Activated T-cell treated with anti-CD3 and anti-CD28 coated beads, Interleukin-2, amount 50 U/mL, for 72 hours (primary cell): ENCODE results near the gene STRN3. TPM values are rescaled to one million over a fixed set of nuclear protein-coding genes. Genes with fewer than 3 reads are reported as not detected.
"Not testable (repeated sequence)": the region's sequence is repeated elsewhere in the genome, so short reads cannot be mapped to it uniquely, and the experiment has no call there.

Experiments
- ATAC-seq, 2 donors: fragments of 150-1000 bp; cut with Tn5 transposase; replicated peaks in 1 of 2; 2 replicates each; pipeline ENCODE4 v1.10.0; 2021; ENCODE audit warnings: moderate library complexity in 2 of 2, mild to moderate bottlenecking in 1 of 2
- DNase-seq, 2 donors: peaks; one replicate each; pipeline ENCODE4 v3.0.0; 2021 to 2022; ENCODE audit warnings: mixed read lengths in 1 of 2
- H3K27ac Mint-ChIP-seq: one replicate; pipeline ENCODE4 v1.8.0; 2022; ENCODE audit warnings: mild to moderate bottlenecking, moderate library complexity, mixed read lengths
- H3K27me3 Mint-ChIP-seq: one replicate; pipeline ENCODE4 v1.8.0; 2022; ENCODE audit warnings: low read depth, mixed read lengths
- H3K36me3 Mint-ChIP-seq, 2 donors: one replicate each; pipeline ENCODE4 v1.8.0; 2022; ENCODE audit warnings: mixed read lengths in 2 of 2, mild to moderate bottlenecking in 1 of 2; ENCODE audit not compliant: insufficient read depth in 2 of 2
- H3K4me1 Mint-ChIP-seq: one replicate; pipeline ENCODE4 v1.8.0; 2022; ENCODE audit warnings: low read depth, mixed read lengths
- H3K4me3 Mint-ChIP-seq, 2 donors: one replicate each; pipeline ENCODE4 v1.8.0; 2022; ENCODE audit warnings: mild to moderate bottlenecking in 2 of 2, mixed read lengths in 2 of 2, moderate library complexity in 2 of 2
- H3K9me3 Mint-ChIP-seq, 2 donors: one replicate each; pipeline ENCODE4 v1.8.0; 2022; ENCODE audit warnings: mixed read lengths in 2 of 2
- total RNA-seq, 2 donors: library from RNA; stranded (reverse); gene quantifications; one replicate each; pipeline ENCODE4 v1.2.3, GENCODE V29; 2022

The STRN3 gene
- total RNA-seq, 2 donors from 2014 or later, result 19.7 to 24.5 TPM

- not testable (repeated sequence) for H3K27me3 Mint-ChIP-seq, DNase-seq, H3K4me3 Mint-ChIP-seq, H3K27ac Mint-ChIP-seq, ATAC-seq
- Mint-ChIP-seq H3K9me3 (peaks cover 3 to 10% of the 10 kb centered on the region in 2 donors), H3K4me1 (peaks cover 30% of the 10 kb centered on the region), H3K36me3 (peaks cover 23 to 36% of the 10 kb centered on the region in 2 donors)
These were observed 58.6 kb downstream of the STRN3 start for GRCh38 chr14:30967364-30968098.

- peaks cover 3 to 10% of the 10 kb centered on the region in 2 donors for H3K9me3 Mint-ChIP-seq
These were observed 59.5 kb downstream of the STRN3 start for GRCh38 chr14:30966415-30967363.

GRCh38 chr14:30965861-30966260, 60.3 kb downstream of the STRN3 start:
- Mint-ChIP-seq H3K36me3 (peaks cover 23 to 36% of the 10 kb centered on the region in 2 donors), H3K9me3 (peaks cover 3 to 10% of the 10 kb centered on the region in 2 donors), H3K4me1 (peaks cover 34% of the 10 kb centered on the region)
- not testable (repeated sequence) for H3K4me3 Mint-ChIP-seq, DNase-seq, H3K27ac Mint-ChIP-seq, ATAC-seq, H3K27me3 Mint-ChIP-seq

More at GRCh38 chr14:30966415-30967363, 59.5 kb downstream of the STRN3 start:
- ATAC-seq, result no peak
- no peak overlapping the region for H3K4me3 Mint-ChIP-seq
- peaks cover 30% of the 10 kb centered on the region for H3K4me1 Mint-ChIP-seq
- peaks cover 23 to 36% of the 10 kb centered on the region in 2 donors for H3K36me3 Mint-ChIP-seq
- no peak for DNase-seq
- H3K27me3 Mint-ChIP-seq, result no peaks in the 10 kb centered on the region
- no peak overlapping the region for H3K27ac Mint-ChIP-seq

GRCh38 chr14:30962537-30962936, 63.6 kb downstream of the STRN3 start:
- Mint-ChIP-seq H3K4me1 (peaks cover 35% of the 10 kb centered on the region), H3K36me3 (peaks cover 23 to 37% of the 10 kb centered on the region in 2 donors), H3K9me3 (peaks cover 3 to 12% of the 10 kb centered on the region in 2 donors)
- H3K27ac Mint-ChIP-seq, DNase-seq, ATAC-seq, H3K27me3 Mint-ChIP-seq, H3K4me3 Mint-ChIP-seq: not testable (repeated sequence)

- no peak for DNase-seq
- Mint-ChIP-seq H3K27ac (no peak overlapping the region), H3K36me3 (peaks cover 17 to 28% of the 10 kb centered on the region in 2 donors), H3K4me3 (no peak overlapping the region), H3K4me1 (peaks cover 38% of the 10 kb centered on the region), H3K27me3 (no peaks in the 10 kb centered on the region), H3K9me3 (peaks cover 3 to 7% of the 10 kb centered on the region in 2 donors)
- ATAC-seq, result no peak
These were observed 64.8 kb downstream of the STRN3 start for GRCh38 chr14:30961330-30961729.

GRCh38 chr14:30960216-30960615, 66.0 kb downstream of the STRN3 start:
- Mint-ChIP-seq H3K4me1 (peaks cover 38% of the 10 kb centered on the region), H3K27ac (peak overlapping the region; percentile 33), H3K27me3 (no peaks in the 10 kb centered on the region), H3K36me3 (peaks cover 10 to 19% of the 10 kb centered on the region in 2 donors), H3K9me3 (peaks cover 0 to 2% of the 10 kb centered on the region in 2 donors), H3K4me3 (peak overlapping the region in 1 of 2 donors; percentile 8)
- ATAC-seq, result peak in 1 of 2 donors; percentile 30
- DNase-seq, result no peak

GRCh38 chr14:30958555-30959407, 67.4 kb downstream of the STRN3 start:
- DNase-seq (no peak), ATAC-seq (no peak)
- H3K9me3 Mint-ChIP-seq, result peaks cover 0 to 2% of the 10 kb centered on the region in 2 donors
- H3K4me3 Mint-ChIP-seq, result no peak overlapping the region
- no peaks in the 10 kb centered on the region for H3K27me3 Mint-ChIP-seq
- peaks cover 34% of the 10 kb centered on the region for H3K4me1 Mint-ChIP-seq
- H3K27ac Mint-ChIP-seq, result no peak overlapping the region
- peaks cover 5 to 12% of the 10 kb centered on the region in 2 donors for H3K36me3 Mint-ChIP-seq

GRCh38 chr14:30957813-30958370, 68.3 kb downstream of the STRN3 start:
- H3K36me3 Mint-ChIP-seq, result peaks cover under 1 to 9% of the 10 kb centered on the region in 2 donors
- ATAC-seq, result no peak
- peaks cover 30% of the 10 kb centered on the region for H3K4me1 Mint-ChIP-seq
- no peak for DNase-seq
- peak overlapping the region; percentile 83 for H3K27ac Mint-ChIP-seq
- H3K4me3 Mint-ChIP-seq, result no peak overlapping the region
- H3K9me3 Mint-ChIP-seq, result peaks cover 0 to 2% of the 10 kb centered on the region in 2 donors
- H3K27me3 Mint-ChIP-seq, result no peaks in the 10 kb centered on the region

- peaks cover 3 to 11% of the 10 kb centered on the region in 2 donors for H3K36me3 Mint-ChIP-seq
- no peaks in the 10 kb centered on the region for H3K27me3 Mint-ChIP-seq
These were observed 76.5 kb downstream of the STRN3 start for GRCh38 chr14:30949651-30950050.

GRCh38 chr14:30943694-30944093, 82.5 kb downstream of the STRN3 start:
- peaks cover 3 to 6% of the 10 kb centered on the region in 2 donors for H3K36me3 Mint-ChIP-seq
- ATAC-seq, result no peak
- no peaks in the 10 kb centered on the region for H3K4me1 Mint-ChIP-seq
- H3K27ac Mint-ChIP-seq, result no peak overlapping the region
- H3K27me3 Mint-ChIP-seq, result no peaks in the 10 kb centered on the region
- DNase-seq, result no peak
- H3K4me3 Mint-ChIP-seq, result no peak overlapping the region
- H3K9me3 Mint-ChIP-seq, result no peaks in the 10 kb centered on the region

More at GRCh38 chr14:30949651-30950050, 76.5 kb downstream of the STRN3 start:
- H3K27ac Mint-ChIP-seq, result peak overlapping the region; percentile 43
- DNase-seq (no peak), ATAC-seq (no peak)
- no peak overlapping the region for H3K4me3 Mint-ChIP-seq
- no peaks in the 10 kb centered on the region for H3K4me1 Mint-ChIP-seq
- no peaks in the 10 kb centered on the region for H3K9me3 Mint-ChIP-seq

- H3K9me3 Mint-ChIP-seq, result no peaks in the 10 kb centered on the region
- H3K4me3 Mint-ChIP-seq, result no peak overlapping the region
- ATAC-seq (no peak), DNase-seq (no peak)
- no peaks in the 10 kb centered on the region for H3K27me3 Mint-ChIP-seq
- no peak overlapping the region for H3K27ac Mint-ChIP-seq
- no peaks in the 10 kb centered on the region for H3K4me1 Mint-ChIP-seq
- peaks cover 2 to 5% of the 10 kb centered on the region in 2 donors for H3K36me3 Mint-ChIP-seq
These were observed 85.3 kb downstream of the STRN3 start for GRCh38 chr14:30940886-30941285.

- H3K27me3 Mint-ChIP-seq, result no peaks in the 10 kb centered on the region
- ATAC-seq (no peak), DNase-seq (no peak)
- H3K9me3 Mint-ChIP-seq, result no peaks in the 10 kb centered on the region
- no peak overlapping the region for H3K27ac Mint-ChIP-seq
- H3K4me3 Mint-ChIP-seq, result no peak overlapping the region
- H3K4me1 Mint-ChIP-seq, result no peaks in the 10 kb centered on the region
- peaks cover 3 to 12% of the 10 kb centered on the region in 2 donors for H3K36me3 Mint-ChIP-seq
These were observed 87.6 kb downstream of the STRN3 start for GRCh38 chr14:30938617-30939016.
